OCI-LY1 (cell line): ENCODE measurements around the gene GLDC.

Source experiments
- H2AFZ ChIP-seq: fragments of 200-600 bp; sonication (generic), shearing (Covaris generic); 2 replicates; pipeline ENCODE4 v1.6.0; 2014; ENCODE audit warnings: antibody characterized with exemption, mild to moderate bottlenecking, low read length
- H3F3A ChIP-seq: fragments of 200-600 bp; sonication (generic), shearing (Covaris generic); 2 replicates; pipeline ENCODE4 v1.6.0; 2014; ENCODE audit warnings: mild to moderate bottlenecking, antibody characterized with exemption, low read length, moderate library complexity; ENCODE audit not compliant: insufficient read depth
- H3K27ac ChIP-seq: fragments of 200-600 bp; sonication (generic); 2 replicates; pipeline ENCODE4 v1.5.1; 2014; ENCODE audit warnings: low read length, mixed run types, mild to moderate bottlenecking, low read depth; ENCODE audit not compliant: poor library complexity, severe bottlenecking
- H3K27me3 ChIP-seq: fragments of 200-600 bp; sonication (generic); 2 replicates; pipeline ENCODE4 v1.6.0; 2014; ENCODE audit warnings: antibody characterized with exemption, mild to moderate bottlenecking, low read length, moderate library complexity; ENCODE audit not compliant: insufficient read depth
- H3K36me3 ChIP-seq: fragments of 200-600 bp; sonication (generic); 2 replicates; pipeline ENCODE4 v1.6.1; 2014; ENCODE audit warnings: mild to moderate bottlenecking, antibody characterized with exemption, low read length, moderate library complexity, mixed read lengths; ENCODE audit not compliant: insufficient read depth
- H3K4me1 ChIP-seq: fragments of 200-600 bp; sonication (generic); 2 replicates; pipeline ENCODE4 v1.5.1; 2014; ENCODE audit warnings: mild to moderate bottlenecking, low read length, moderate library complexity; ENCODE audit not compliant: insufficient read depth, severe bottlenecking
- H3K4me2 ChIP-seq: fragments of 200-600 bp; sonication (generic), shearing (Covaris generic); 2 replicates; pipeline ENCODE4 v1.6.1; 2014; ENCODE audit warnings: low read length
- H3K4me3 ChIP-seq: fragments of 200-600 bp; sonication (generic); 2 replicates; pipeline ENCODE4 v1.5.1; 2014; ENCODE audit warnings: low read length, low read depth, mild to moderate bottlenecking, mixed read lengths; ENCODE audit not compliant: poor library complexity, severe bottlenecking
- H3K79me2 ChIP-seq: fragments of 200-600 bp; shearing (Covaris generic); 2 replicates; pipeline ENCODE4 v1.6.1; 2016; ENCODE audit warnings: mixed run types, low read length, mixed read lengths; ENCODE audit not compliant: insufficient read depth
- H3K9ac ChIP-seq: fragments of 200-600 bp; sonication (generic), shearing (Covaris generic); 2 replicates; pipeline ENCODE4 v1.6.1; 2014; ENCODE audit warnings: mild to moderate bottlenecking, low read length, mixed read lengths
- H3K9me2 ChIP-seq: fragments of 200-600 bp; sonication (generic), shearing (Covaris generic); 2 replicates; pipeline ENCODE4 v1.6.1; 2014; ENCODE audit warnings: low read depth, mild to moderate bottlenecking, low read length, mixed read lengths
- H3K9me3 ChIP-seq: fragments of 200-600 bp; shearing (Covaris generic); 2 replicates; pipeline ENCODE4 v1.6.1; 2014; ENCODE audit warnings: low read length, mixed read lengths
- H4K20me1 ChIP-seq: fragments of 200-600 bp; sonication (generic), shearing (Covaris generic); 2 replicates; pipeline ENCODE4 v1.6.0; 2016; ENCODE audit warnings: mild to moderate bottlenecking, low read length; ENCODE audit not compliant: insufficient read depth
- EZH2 ChIP-seq: fragments of 200-600 bp; sonication (generic), shearing (Covaris generic); IDR thresholded peaks from 2 replicates; pipeline ENCODE4 v1.8.0; 2017; ENCODE audit warnings: borderline replicate concordance, mixed run types, mild to moderate bottlenecking, antibody characterized with exemption, low read length, moderate library complexity, mixed read lengths
- TF ChIP-seq, protein P1 (sequence below): fragments of 200-600 bp; sonication (generic), shearing (Covaris generic); IDR thresholded peaks from 2 replicates; pipeline ENCODE4 v1.5.1; 2017; ENCODE audit warnings: mild to moderate bottlenecking, antibody characterized with exemption, low read length, moderate library complexity, mixed read lengths

GLDC gene

GRCh38 chr9:6552033-6552432 is 93.5 kb downstream of the GLDC start:
- H3K36me3 ChIP-seq, result no peaks in the 10 kb centered on the region
- H3K27me3 ChIP-seq, result no peaks in the 10 kb centered on the region
- no peak overlapping the region for H2AFZ ChIP-seq
- no peaks in the 10 kb centered on the region for H3F3A ChIP-seq
- H3K79me2 ChIP-seq, result no peaks in the 10 kb centered on the region
- no peak overlapping the region for H3K9ac ChIP-seq
- H3K4me2 ChIP-seq, result no peak overlapping the region
- H3K9me3 ChIP-seq, result no peaks in the 10 kb centered on the region
- H4K20me1 ChIP-seq, result no peaks in the 10 kb centered on the region
- H3K9me2 ChIP-seq, result no peaks in the 10 kb centered on the region
- no peak overlapping the region for H3K4me3 ChIP-seq
- TF ChIP-seq EZH2, result no peak
- TF ChIP-seq, protein P1, sequence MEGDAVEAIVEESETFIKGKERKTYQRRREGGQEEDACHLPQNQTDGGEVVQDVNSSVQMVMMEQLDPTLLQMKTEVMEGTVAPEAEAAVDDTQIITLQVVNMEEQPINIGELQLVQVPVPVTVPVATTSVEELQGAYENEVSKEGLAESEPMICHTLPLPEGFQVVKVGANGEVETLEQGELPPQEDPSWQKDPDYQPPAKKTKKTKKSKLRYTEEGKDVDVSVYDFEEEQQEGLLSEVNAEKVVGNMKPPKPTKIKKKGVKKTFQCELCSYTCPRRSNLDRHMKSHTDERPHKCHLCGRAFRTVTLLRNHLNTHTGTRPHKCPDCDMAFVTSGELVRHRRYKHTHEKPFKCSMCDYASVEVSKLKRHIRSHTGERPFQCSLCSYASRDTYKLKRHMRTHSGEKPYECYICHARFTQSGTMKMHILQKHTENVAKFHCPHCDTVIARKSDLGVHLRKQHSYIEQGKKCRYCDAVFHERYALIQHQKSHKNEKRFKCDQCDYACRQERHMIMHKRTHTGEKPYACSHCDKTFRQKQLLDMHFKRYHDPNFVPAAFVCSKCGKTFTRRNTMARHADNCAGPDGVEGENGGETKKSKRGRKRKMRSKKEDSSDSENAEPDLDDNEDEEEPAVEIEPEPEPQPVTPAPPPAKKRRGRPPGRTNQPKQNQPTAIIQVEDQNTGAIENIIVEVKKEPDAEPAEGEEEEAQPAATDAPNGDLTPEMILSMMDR, result no peak
- H3K27ac ChIP-seq, result no peak overlapping the region
- no peaks in the 10 kb centered on the region for H3K4me1 ChIP-seq

DNA sequence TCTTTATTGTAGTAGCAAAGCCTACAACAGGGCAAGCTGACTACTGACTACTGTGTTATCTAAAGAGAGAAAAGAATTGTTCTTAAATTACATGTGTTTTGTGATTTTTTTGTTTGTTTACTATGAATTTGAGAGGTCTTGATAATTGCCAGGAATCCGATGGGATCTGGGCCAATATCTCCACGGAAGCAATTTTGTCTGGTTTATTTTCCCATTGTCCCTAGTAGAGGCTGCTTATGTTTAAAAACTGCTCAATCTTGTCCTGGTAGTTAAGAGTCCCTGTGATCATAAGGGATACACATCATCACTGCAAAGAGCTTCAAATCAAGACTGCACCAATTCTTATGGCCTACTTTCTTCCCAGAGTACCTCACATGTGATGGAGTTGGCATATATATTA is 94.4 kb downstream of the GLDC start:
- no peak overlapping the region for H3K4me3 ChIP-seq
- H2AFZ ChIP-seq, result no peak overlapping the region
- no peaks in the 10 kb centered on the region for H4K20me1 ChIP-seq
- H3K36me3 ChIP-seq, result no peaks in the 10 kb centered on the region
- H3K4me2 ChIP-seq, result no peak overlapping the region
- TF ChIP-seq, protein P1, result no peak
- no peak for TF ChIP-seq EZH2
- no peaks in the 10 kb centered on the region for H3F3A ChIP-seq
- H3K27me3 ChIP-seq, result no peaks in the 10 kb centered on the region
- H3K9ac ChIP-seq, result no peak overlapping the region
- H3K79me2 ChIP-seq, result no peaks in the 10 kb centered on the region
- H3K27ac ChIP-seq, result no peak overlapping the region
- no peaks in the 10 kb centered on the region for H3K4me1 ChIP-seq
- H3K9me2 ChIP-seq, result no peaks in the 10 kb centered on the region
- H3K9me3 ChIP-seq, result no peaks in the 10 kb centered on the region

- Histone ChIP-seq H3K9me2 (no peaks in the 10 kb centered on the region), H3K9ac (no peak overlapping the region), H3K79me2 (no peaks in the 10 kb centered on the region), H3F3A (no peaks in the 10 kb centered on the region), H3K9me3 (no peaks in the 10 kb centered on the region), H3K36me3 (no peaks in the 10 kb centered on the region), H3K4me1 (no peaks in the 10 kb centered on the region), H3K4me2 (no peak overlapping the region), H2AFZ (no peak overlapping the region), H3K27ac (no peak overlapping the region), H3K27me3 (no peaks in the 10 kb centered on the region), H3K4me3 (no peak overlapping the region), H4K20me1 (no peaks in the 10 kb centered on the region)
- TF ChIP-seq, protein P1, result no peak
- no peak for TF ChIP-seq EZH2
Observed at GRCh38 chr9:6549106-6549800, 96.3 kb downstream of the GLDC start.
